GM21528 (cell line): ENCODE results near the gene S100A12.
"Not testable (repeated sequence)": the region's sequence is repeated elsewhere in the genome, so short reads cannot be mapped to it uniquely, and the experiment has no call there.

ENCODE experiments used
- ATAC-seq: cut with Tn5 transposase; IDR thresholded peaks from one replicate; pipeline ENCODE4 v1.9.1; 2021; ENCODE audit warnings: mild to moderate bottlenecking, moderate library complexity; ENCODE audit not compliant: unreplicated experiment, low FRiP score

Gene S100A12

GRCh38 chr1:153375511-153375910, at the start of gene S100A12:
TSS of gene S100A12 (minus strand) at chr1:153375621. CDS start at chr1:153374592, 1,029 bp downstream.
- ATAC-seq: no peak

DNA sequence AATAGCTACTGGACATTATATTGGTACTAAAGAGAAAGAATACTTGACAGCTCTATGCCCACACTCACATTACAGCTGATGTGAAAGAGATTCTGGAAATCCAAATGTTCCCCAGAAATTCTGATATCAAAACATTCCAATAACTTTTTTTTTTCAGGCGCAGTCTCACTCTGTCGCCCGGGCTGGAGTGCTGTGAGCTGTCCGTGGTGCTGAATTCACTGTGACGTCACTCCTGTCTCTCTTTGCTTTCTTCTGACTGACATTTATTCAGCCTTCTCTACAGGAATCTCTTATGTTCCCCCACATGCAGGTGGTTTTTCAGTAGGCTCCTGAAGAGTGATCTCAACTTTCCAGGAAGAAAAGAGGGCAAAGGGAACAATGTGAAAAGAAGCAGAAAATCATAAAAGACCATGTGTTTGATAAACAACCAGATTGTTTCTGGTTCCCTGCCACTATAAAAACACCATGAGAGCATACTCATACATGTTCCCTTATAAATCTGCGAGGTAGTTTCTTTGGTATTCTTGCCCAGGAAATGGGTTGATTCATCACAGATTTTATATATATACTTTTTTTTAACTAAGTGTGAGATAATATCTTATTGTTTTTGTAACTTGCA, 47.1 kb upstream of the S100A12 start:
- ATAC-seq: no peak

- no peak for ATAC-seq
These were observed 44.9 kb upstream of the S100A12 start for GRCh38 chr1:153420306-153420705.

DNA sequence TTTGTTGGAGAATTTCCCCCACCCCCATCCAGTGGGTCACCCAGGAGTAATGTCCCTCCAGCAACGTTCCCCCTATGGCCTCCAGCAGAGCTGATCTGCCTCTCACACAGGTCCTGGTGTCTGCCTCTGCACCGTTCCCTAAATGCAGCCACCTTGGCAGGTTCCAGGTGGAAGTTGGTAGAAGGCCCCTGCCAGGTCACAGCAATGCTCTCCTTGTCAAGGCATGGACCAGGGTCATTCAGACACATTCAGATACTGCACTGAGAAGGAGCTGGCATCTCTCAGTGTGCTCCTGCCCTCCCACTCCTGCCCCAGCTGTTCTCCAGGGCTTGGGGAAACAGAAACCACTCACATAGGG, 44.0 kb upstream of the S100A12 start:
- ATAC-seq: not testable (repeated sequence)

DNA sequence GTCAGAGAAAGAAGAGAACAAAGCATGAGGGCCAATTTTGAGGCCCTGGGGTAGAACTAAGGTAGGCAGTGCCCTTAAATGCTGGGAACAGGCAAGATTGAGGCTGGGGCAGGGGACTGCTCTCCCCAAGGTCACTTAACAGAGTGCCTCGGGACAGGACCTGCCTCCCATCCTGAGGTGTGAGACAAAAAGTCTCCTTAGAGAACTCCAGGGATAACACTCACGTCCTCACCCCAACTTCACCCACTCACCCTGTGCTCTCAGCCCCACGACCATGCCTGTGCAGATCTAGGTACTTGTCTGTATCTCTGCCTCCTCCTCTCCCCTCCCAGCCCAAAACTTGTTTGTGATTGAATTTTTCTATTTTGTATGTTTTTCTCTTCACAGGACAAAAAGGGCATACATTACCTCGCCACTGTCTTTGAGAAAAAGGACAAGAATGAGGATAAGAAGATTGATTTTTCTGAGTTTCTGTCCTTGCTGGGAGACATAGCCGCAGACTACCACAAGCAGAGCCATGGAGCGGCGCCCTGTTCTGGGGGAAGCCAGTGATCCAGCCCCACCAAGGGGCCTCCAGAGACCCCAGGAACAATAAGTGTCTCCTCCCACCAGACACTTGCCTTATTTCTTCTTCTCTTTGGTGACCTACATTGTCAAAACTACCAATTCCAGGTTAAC, 43.5 kb upstream of the S100A12 start:
- not testable (repeated sequence) for ATAC-seq

DNA sequence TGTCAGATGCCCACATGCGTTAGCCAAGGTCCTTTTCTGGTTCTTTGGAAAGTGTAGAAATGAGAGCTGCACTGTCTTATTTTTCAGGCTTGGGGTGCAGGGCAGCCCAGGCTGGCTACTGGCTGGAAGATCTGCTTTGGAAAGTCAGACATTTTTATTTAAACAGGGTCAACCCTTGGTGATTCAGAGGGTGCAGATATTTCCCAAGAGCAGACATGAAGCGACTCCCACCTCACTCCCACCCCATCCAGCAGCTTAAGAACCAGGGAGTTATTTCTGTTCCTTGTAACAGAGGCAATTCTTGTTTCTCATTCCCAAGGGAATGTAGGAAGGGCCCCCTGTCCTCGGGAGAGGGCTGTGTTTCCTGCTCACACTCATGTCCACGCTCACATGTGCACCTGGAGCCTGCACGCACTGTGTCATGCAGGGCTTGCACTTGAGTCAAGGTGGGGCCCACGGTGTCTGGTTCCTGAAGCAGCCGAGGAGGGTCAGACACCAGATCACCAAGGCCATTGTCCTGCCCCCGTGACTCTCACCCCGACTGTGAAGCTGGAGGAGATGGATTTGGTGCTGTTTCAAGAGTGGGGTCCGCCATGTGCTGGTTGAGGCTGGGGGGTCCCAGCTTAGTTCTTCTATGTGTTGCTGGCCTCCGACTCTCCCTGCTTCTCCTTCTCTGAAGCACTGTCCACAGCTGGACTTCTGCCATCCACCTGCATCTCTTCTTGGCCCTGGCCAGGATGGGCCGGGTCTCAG, 41.9 kb upstream of the S100A12 start:
- no peak for ATAC-seq

GRCh38 chr1:153415850-153416570, 40.6 kb upstream of the S100A12 start, which contains the start of gene S100A7A:
TSS of gene S100A7A (plus strand) at chr1:153416520. CDS start at chr1:153418083, 1,563 bp downstream.
- ATAC-seq: no peak

GRCh38 chr1:153413961-153414360, 38.5 kb upstream of the S100A12 start:
- not testable (repeated sequence) for ATAC-seq

GRCh38 chr1:153407274-153407673, 31.9 kb upstream of the S100A12 start:
- not testable (repeated sequence) for ATAC-seq

DNA sequence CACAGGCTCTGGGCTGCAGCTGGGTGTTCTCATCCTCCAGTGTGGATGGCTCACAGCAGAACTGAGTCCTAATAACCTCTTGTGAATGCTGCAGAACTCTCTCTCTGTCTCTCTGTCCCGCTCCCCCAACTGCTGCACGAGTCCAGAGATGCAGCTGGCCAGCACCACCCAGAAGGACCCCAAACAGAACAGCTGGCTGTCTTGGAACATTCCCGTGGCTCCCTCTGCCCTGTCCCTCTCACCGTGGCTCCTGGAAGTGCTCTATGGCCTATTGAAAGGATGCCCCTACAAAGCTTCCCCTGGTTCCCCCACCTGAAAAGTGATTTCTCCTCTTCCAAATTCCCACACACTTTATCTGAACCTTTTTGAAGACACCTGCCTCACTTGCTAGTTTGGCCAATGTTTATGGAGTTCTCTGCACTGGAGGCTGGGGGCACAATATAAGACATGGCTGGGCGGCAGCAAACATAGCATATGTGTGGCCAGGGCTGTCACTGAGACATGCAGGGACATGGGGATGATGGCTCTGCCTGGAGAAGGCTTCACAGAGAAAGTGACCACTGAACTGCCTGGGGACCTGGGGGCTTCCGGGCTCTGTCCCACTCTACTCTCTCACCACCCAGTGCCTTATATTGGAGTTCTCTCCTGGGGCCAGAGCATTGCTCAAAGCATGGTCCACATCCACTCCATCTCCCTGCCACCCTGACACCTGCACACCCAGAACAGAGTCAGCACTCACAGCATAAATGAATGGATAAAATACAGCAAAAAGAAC, 30.6 kb upstream of the S100A12 start:
- ATAC-seq: not testable (repeated sequence)

DNA sequence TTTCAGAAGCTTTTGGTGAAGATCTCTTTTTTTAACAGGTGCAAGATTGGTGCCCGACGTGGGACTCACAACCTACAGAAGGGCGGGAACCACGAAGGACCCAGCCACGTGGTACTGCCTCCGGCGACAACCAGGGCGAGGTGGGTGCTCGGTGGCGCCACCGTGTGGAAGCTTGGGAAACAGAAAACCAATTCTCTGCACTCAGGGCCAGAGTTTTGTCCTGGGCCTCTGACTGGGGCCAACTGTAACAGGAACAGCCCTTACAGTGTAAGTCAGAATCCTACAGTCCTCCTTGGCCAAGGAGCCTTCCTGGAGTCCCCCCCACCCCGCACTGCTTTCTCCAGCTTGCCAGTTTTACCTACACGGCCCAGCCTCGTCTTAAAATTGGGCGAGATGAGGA, 29.3 kb upstream of the S100A12 start:
- ATAC-seq: no peak

DNA sequence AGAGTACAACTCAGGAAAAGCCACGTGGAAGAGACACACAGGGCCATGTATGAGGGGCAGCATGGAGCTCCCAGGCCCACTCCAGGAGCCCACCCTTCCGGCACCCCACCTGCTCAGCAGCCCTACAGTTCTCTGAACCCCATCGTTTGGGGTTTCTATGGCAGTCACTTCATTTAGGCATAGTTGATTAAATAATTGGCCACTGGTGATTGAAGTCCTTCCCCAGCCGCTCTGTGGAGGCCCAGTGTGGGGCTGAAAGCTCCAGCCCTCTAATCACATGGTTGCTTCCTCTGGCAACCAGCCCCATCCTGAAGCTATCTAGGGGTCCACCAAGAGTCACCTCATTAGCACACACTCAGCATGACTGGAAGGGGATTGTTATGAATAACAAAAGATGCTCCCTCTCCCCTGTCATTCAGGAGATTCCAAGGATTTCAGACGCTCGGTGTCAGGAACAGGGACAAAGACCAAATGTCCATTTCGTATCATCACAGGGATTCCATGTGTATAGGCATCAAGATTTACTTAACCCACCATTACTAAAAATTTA, 28.7 kb upstream of the S100A12 start:
- ATAC-seq: no peak

DNA sequence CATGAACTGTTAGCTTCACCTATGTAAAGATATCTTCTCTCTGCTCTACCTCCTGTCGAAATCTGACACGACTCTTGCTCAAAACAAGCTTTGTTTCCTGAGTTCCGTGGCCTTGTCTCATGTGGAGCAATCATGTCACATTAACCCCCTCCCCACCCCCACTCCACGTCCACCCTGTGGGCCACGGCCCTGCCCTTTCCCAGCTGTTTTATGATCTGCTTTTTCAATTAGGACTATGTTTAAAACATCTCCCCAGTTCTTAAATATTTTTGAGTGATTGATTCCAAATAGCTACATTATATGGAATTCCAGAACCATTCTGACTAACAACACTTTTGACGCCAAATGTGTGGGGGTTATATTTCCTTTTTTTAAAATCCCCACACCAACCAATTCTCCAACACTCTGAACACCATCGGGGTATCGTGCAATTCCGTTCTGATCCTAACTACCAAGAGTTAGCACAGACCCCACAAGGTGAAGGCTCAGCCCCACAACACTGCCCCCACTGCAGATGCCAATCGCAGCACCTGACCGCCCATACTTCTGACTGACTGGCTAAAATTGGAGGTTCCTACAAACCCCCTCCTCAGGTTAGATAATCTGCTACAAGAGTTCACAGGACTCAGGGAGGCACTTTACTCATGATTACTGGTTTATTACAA, 28.1 kb upstream of the S100A12 start:
- ATAC-seq: no peak

DNA sequence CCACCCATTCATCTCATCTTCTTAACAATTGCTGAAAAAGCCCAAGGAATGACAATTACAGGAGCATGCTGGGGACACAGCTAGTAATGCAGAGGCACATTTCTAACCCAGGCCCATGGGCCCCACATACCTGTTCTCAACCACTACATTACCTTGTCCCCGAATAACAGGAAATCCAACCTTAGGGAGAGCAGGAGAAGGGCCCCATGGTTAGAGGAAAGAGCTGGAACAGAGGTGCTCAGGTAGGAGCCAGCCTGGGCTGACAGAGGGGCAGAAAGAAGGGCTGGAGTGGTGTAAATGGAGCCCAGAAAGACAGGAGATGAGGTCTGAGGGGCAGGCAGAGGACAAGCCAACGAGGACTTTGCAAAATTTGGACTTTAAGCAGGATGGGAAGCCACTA, 26.8 kb upstream of the S100A12 start:
- ATAC-seq: no peak

- ATAC-seq: no peak
These were observed 26.0 kb upstream of the S100A12 start for GRCh38 chr1:153401461-153401860.

DNA sequence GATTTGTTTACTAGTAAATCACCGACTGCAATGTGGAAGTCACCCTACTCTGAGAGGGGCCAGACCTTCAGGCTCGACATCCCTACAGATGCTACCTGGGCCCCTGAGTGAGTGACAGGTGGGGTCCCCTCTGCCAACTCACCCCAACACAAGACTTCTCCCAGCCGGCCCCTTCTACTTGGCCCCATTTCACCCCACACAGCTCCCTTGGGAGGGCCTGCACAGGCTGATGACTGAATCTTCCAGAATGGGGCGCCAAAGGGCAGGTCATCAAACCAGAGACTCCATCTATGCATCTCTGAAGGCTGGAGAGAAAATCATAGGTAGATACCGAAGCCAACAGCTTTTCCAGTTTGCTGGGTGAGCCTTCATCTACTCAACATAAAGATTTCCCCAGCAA, 24.8 kb upstream of the S100A12 start:
- no peak for ATAC-seq

DNA sequence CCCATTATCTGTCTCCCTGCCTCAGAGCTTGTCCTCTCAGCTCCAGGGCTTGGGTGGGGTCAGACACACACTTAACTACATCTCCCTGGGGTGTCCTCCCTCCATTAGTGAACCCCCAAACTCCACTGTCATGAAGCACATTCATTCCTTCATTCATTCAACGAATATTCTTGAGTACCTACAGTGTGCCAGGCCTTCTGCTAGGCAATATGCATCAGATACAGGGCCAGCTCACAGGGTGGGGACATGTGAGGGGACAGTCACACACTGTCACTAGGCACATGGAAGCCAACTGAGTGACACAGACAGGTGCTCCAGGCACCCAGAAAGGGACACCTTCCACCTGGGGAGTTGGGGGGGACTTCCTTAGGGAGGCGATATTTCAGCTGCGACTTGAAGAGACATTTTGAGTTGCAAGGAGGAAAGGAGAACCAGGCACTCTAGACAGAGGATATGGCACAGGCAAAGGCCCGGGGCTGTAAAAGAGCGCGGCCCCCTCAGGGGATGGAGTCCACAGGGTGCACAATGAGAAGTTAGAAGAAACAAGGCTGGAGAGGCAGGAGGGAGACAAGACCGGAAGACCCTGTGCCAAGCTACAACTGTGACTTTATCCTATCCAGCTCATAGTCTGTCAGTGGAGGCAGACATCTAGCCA, 24.1 kb upstream of the S100A12 start:
- ATAC-seq: no peak

DNA sequence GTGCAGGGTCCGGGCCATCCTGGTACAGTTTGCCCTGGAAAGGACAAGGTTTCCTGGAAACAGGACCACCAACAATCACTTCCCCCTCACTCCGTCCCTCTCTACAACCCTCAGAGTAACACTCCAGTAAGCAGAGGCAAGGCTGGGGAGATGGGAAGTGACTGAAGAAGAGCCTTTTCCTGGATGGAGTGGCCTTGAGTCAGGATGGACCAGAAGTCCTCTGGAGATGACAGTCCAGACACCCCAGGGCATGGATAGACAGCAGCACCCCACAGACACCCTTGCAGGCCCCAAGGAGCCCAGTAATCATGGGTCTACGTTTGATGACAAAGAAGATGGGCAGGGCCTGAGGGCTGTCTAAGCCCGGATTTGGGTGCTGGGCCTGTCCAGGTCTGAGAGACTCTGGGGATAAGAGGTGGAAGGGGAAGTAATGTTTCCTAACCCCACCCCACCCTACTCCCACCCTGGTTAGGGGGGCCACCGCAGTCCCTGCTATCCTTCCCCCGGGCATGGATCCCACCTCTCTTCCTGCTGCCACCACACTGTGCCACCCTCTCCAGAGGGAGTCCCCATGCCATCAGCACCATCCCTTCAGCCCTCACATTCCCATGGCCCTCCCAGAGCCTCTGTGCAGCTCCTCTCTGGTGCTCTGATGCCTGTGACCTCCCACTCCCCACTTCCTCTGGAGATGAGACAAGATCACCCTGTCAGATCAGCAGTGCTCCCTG, 22.7 kb upstream of the S100A12 start:
- ATAC-seq: no peak
